ENCODE measurements around the gene C5AR2.
"Not testable (repeated sequence)": the region's sequence is repeated elsewhere in the genome, so short reads cannot be mapped to it uniquely, and the experiment has no call there.

Gene C5AR2

GRCh38 chr19:47331931-47332547 is at the start of gene C5AR2:
C5AR2 (plus strand) TSS chr19:47332175; CDS start chr19:47340800, 8,625 bp downstream.
- DNase-seq, result no peak

- no peak for DNase-seq
Observed at GRCh38 chr19:47283405-47284059, 48.4 kb upstream of the C5AR2 start.

- DNase-seq, result no peak
Observed at GRCh38 chr19:47284324-47284899, 47.6 kb upstream of the C5AR2 start.

GRCh38 chr19:47296036-47296435 is 35.9 kb upstream of the C5AR2 start:
- peak; percentile 78 for DNase-seq

GRCh38 chr19:47300867-47301266 is 31.1 kb upstream of the C5AR2 start:
- DNase-seq, result not testable (repeated sequence)

- DNase-seq, result no peak
Observed at GRCh38 chr19:47302249-47302648, 29.7 kb upstream of the C5AR2 start.

- no peak for DNase-seq
Observed at GRCh38 chr19:47303966-47304365, 28.0 kb upstream of the C5AR2 start.

- peak; percentile 39 for DNase-seq
Observed at GRCh38 chr19:47305309-47305751, 26.6 kb upstream of the C5AR2 start.

- no peak for DNase-seq
Observed at GRCh38 chr19:47306303-47306702, 25.7 kb upstream of the C5AR2 start.

GRCh38 chr19:47309038-47309437 is 22.9 kb upstream of the C5AR2 start:
- no peak for DNase-seq

GRCh38 chr19:47309608-47310007 is 22.4 kb upstream of the C5AR2 start, which contains the start of gene C5AR1:
C5AR1 (plus strand) TSS chr19:47309861; CDS start chr19:47309896, 35 bp downstream.
- DNase-seq, result no peak

- no peak for DNase-seq
Observed at GRCh38 chr19:47310323-47310722, 21.7 kb upstream of the C5AR2 start.

GRCh38 chr19:47310819-47311218 is 21.2 kb upstream of the C5AR2 start:
- DNase-seq, result no peak

GRCh38 chr19:47312366-47313006 is 19.5 kb upstream of the C5AR2 start:
- no peak for DNase-seq

GRCh38 chr19:47313754-47314295 is 18.1 kb upstream of the C5AR2 start:
- no peak for DNase-seq

GRCh38 chr19:47315125-47315821 is 16.7 kb upstream of the C5AR2 start:
- DNase-seq, result peak; percentile 61

GRCh38 chr19:47316513-47316912 is 15.5 kb upstream of the C5AR2 start:
- DNase-seq, result no peak

GRCh38 chr19:47319923-47320871 is 11.8 kb upstream of the C5AR2 start:
- no peak for DNase-seq

- DNase-seq, result no peak
Observed at GRCh38 chr19:47321630-47322029, 10.3 kb upstream of the C5AR2 start.

- no peak for DNase-seq
Observed at GRCh38 chr19:47322058-47322457, 9.9 kb upstream of the C5AR2 start.

- DNase-seq, result no peak
Observed at GRCh38 chr19:47323409-47323808, 8.6 kb upstream of the C5AR2 start.

- DNase-seq, result no peak
Observed at GRCh38 chr19:47323872-47324271, 8.1 kb upstream of the C5AR2 start.
